T-cell (primary cell): ENCODE measurements around the gene GID8. TPM values are rescaled to one million over a fixed set of nuclear protein-coding genes. Genes with fewer than 3 reads are reported as not detected.
A peak's percentile ranks its signal among the peaks of the same experiment; 100 is the strongest.

Experiments used
- ATAC-seq, 4 experiments: fragments of 200-7000 bp in 3 of 4; fragments of 150-1000 bp in 1 of 4; cut with Tn5 transposase; replicated peaks in 1 of 4; 1 replicate in 3 of 4; 2 replicates in 1 of 4; pipeline ENCODE4 v1.10.0; 2021; ENCODE audit warnings: moderate library complexity in 3 of 4, mild to moderate bottlenecking in 2 of 4, moderate number of reproducible peaks in 1 of 4
- CTCF ChIA-PET, 2 donors: fragments of 300-600 bp; sonication (Branson Sonifier 250); formaldehyde crosslinking; loops; one replicate each; lab custom pipeline; 2022; ENCODE audit warnings: antibody characterized with exemption in 2 of 2; lab: Charles Lee
- POLR2A ChIA-PET, 2 donors: fragments of 300-600 bp; sonication (Branson Sonifier 250); formaldehyde crosslinking; loops; one replicate each; lab custom pipeline; 2022; ENCODE audit warnings: antibody characterized with exemption in 2 of 2; lab: Charles Lee
- DNase-seq, 35 experiments: peaks; one replicate each; pipeline versions ENCODE4 v3.0.0 to v3.0.0-alpha.2; 2013 to 2023
- H3K27ac ChIP-seq: one replicate; pipeline ENCODE4 v1.5.1; 2013; ENCODE audit warnings: low read length
- H3K27me3 ChIP-seq, 2 experiments: replicated peaks in 1 of 2; 1 replicate in 1 of 2; 2 replicates in 1 of 2; pipeline versions ENCODE4 v1.6.1 to v1.7.0; 2013; ENCODE audit warnings: low read length in 1 of 2, mixed read lengths in 1 of 2; ENCODE audit not compliant: control insufficient read depth in 2 of 2, insufficient read depth in 2 of 2; ENCODE audit errors: extremely low read depth in 1 of 2
- H3K36me3 ChIP-seq, 2 donors: 1 replicate in 1 of 2; 2 replicates in 1 of 2; pipeline versions ENCODE4 v1.6.1 to v1.7.0; 2013; ENCODE audit warnings: low read length in 1 of 2; ENCODE audit not compliant: control insufficient read depth in 2 of 2, insufficient read depth in 1 of 2; ENCODE audit errors: extremely low read depth in 1 of 2
- H3K4me1 ChIP-seq, 2 experiments: 1 replicate in 1 of 2; 2 replicates in 1 of 2; pipeline versions ENCODE4 v1.6.1 to v1.7.0; 2013; ENCODE audit warnings: low read length in 2 of 2, mixed read lengths in 1 of 2; ENCODE audit not compliant: insufficient read depth in 2 of 2, control insufficient read depth in 1 of 2; ENCODE audit errors: extremely low read depth in 1 of 2
- H3K4me3 ChIP-seq, 2 donors: 1 replicate in 1 of 2; 2 replicates in 1 of 2; pipeline versions ENCODE4 v1.5.1 to v1.7.0; 2013; ENCODE audit warnings: mild to moderate bottlenecking in 2 of 2, low read length in 1 of 2, moderate library complexity in 1 of 2; ENCODE audit not compliant: control insufficient read depth in 1 of 2; ENCODE audit errors: extremely low read depth in 1 of 2
- H3K9me3 ChIP-seq: 2 replicates; pipeline ENCODE4 v1.7.0; 2013
- H3K27ac Mint-ChIP-seq, 2 donors: one replicate each; pipeline ENCODE4 v1.8.0; 2020 to 2021; ENCODE audit warnings: mild to moderate bottlenecking in 2 of 2, mixed read lengths in 2 of 2
- H3K27me3 Mint-ChIP-seq, 2 donors: one replicate each; pipeline ENCODE4 v1.8.0; 2021 to 2022; ENCODE audit warnings: mixed read lengths in 2 of 2
- H3K36me3 Mint-ChIP-seq: one replicate; pipeline ENCODE4 v1.8.0; 2021; ENCODE audit warnings: mixed read lengths
- H3K4me1 Mint-ChIP-seq, 3 donors: one replicate each; pipeline ENCODE4 v1.8.0; 2020 to 2022; ENCODE audit warnings: mixed read lengths in 3 of 3, mild to moderate bottlenecking in 1 of 3
- H3K4me3 Mint-ChIP-seq, 3 donors: one replicate each; pipeline ENCODE4 v1.8.0; 2020 to 2022; ENCODE audit warnings: mild to moderate bottlenecking in 3 of 3, mixed read lengths in 3 of 3, moderate library complexity in 3 of 3
- H3K9me3 Mint-ChIP-seq, 3 donors: one replicate each; pipeline ENCODE4 v1.8.0; 2020 to 2022; ENCODE audit warnings: mixed read lengths in 3 of 3
- WGBS: methylation state at CpG from one replicate; pipeline ENCODE4 v1.1.5; 2013; ENCODE audit warnings: missing lambda C conversion rate; ENCODE audit not compliant: insufficient coverage; 5-methylcytosine and 5-hydroxymethylcytosine counted together
- total RNA-seq, 35 experiments: library from RNA in 6 of 35; stranded (reverse) in 6 of 35; fragments of 120-200 nt in 1 of 35; gene quantifications; one replicate each; pipeline versions ENCODE4 v1.2.1 to v1.2.4 and lab custom pipeline; 2013 to 2026

GID8 gene
- 10 to 100 TPM; 33.1 to 43.4 (median 41.2) TPM for total RNA-seq
- total RNA-seq (2013): 29.5 TPM
- total RNA-seq (lab: John Stamatoyannopoulos, UW): 56.2 to 118 (median 81.2) reads per million in 29 experiments

DNA sequence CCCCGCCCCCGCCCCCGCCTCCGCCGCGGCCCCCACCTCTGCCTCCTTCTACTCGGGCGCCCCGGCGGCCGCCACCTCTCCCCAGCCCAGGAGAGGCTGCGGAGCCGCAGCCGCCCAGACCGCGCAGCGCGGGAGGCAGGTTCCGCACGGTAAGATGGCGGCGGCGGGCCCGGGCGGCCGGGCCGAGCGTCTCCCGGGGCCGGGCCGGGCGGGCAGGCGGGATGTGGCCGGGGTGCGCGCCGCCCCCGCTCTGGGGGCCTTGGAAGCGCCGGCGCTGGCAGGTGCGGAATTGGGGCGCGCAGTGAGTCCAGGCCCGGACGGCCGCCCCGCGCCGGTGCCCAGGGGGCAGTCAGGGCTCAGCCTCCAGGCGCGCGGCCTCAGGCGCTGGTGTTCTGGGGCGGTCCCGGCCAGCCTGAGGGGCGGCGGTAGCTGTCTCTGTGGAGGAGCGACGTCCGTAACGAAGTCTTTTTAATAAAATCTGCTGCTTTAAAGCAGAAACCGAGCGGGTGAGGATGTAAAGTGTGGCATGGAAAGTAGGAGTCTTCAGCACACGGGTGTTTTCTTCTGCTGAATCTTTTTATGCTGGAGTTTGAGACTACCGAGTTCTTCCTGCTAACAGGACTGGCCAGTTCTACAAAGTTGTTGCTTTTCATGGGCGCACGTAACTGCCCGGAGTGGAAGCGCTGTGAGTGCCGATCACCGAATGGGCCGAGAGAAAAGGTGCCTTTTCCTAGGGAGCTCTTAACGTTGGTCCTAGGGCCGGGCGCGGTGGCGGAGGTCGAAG is at the start of gene GID8:
TSS of gene GID8 (plus strand) at position 43 of the 784 bp plus-strand sequence. CDS start 3,356 bp downstream, outside the sequence.
- Histone ChIP-seq H3K9me3 (no peaks in the 10 kb centered on the region), H3K36me3 (peaks cover 0 to 38% of the 10 kb centered on the region in 2 donors), H3K4me1 (peaks cover 7 to 50% of the 10 kb centered on the region in 2 experiments), H3K27ac (peak within 1 kb of the TSS; percentile 83), H3K27me3 (no peaks in the 10 kb centered on the region), H3K4me3 (peak within 1 kb of the TSS; percentile 86 to 97)
- ATAC-seq: peak; percentile 52 to 65 (median 60)
- H3K36me3 Mint-ChIP-seq: peaks cover 20% of the 10 kb centered on the region
- no peaks in the 10 kb centered on the region for H3K9me3 Mint-ChIP-seq
- H3K4me3 Mint-ChIP-seq: peak within 1 kb of the TSS in 2 of 3 donors; percentile 95 to 96
- H3K27me3 Mint-ChIP-seq: no peaks in the 10 kb centered on the region
- ChIA-PET POLR2A (interaction anchor here in 1 of 2 donors (0.8 kb wide), 1 partner anchor 16 kb away, joined by 5 read pairs; no protein-coding TSS in a partner anchor), CTCF (interaction anchor here in 1 of 2 donors (1.0 to 1.5 kb wide), 3 partner anchors 14 to 40 kb away, joined by 3 to 5 read pairs (median 5); no protein-coding TSS in a partner anchor)
- peak within 1 kb of the TSS; percentile 91 to 93 for H3K27ac Mint-ChIP-seq
- under 1% methylated on average over 73 of the region's 79 CpGs for WGBS
- DNase-seq: peak in 16 of 35 experiments; percentile 24 to 65 (median 44)
- peaks cover 35 to 42% (median 41%) of the 10 kb centered on the region in 3 donors for H3K4me1 Mint-ChIP-seq

DNA sequence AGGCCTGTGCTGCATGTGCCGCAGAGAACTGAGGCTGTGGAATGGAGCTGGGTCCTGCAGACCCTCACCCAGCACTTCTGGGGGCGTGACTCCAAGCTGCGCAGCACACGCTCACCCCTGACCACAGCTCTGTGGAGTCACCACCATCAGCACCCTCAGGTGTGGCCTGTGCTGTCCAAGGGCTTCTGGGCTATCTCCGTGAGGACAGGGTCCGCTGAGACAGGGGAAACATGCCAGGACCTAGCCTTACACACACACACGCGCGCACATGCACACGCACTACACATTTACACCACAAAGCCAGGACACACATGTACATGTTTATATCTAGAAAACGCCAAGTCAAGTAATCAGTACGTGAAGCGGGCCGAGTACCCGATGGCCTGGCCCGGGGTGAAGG is 49.5 kb upstream of the GID8 start:
- Histone ChIP-seq H3K9me3 (no peaks in the 10 kb centered on the region), H3K4me1 (peaks cover 18 to 31% of the 10 kb centered on the region in 2 experiments), H3K27me3 (no peaks in the 10 kb centered on the region), H3K36me3 (peaks cover 38 to 74% of the 10 kb centered on the region in 2 donors), H3K4me3 (no peak overlapping the region), H3K27ac (no peak overlapping the region)
- ChIA-PET POLR2A (no interaction called here), CTCF (no interaction called here)
- H3K9me3 Mint-ChIP-seq: no peaks in the 10 kb centered on the region
- ATAC-seq: no peak
- peaks cover 7 to 49% (median 27%) of the 10 kb centered on the region in 3 donors for H3K4me1 Mint-ChIP-seq
- H3K27ac Mint-ChIP-seq: no peak overlapping the region
- 96% methylated on average over 11 of the region's 16 CpGs for WGBS
- no peaks in the 10 kb centered on the region for H3K27me3 Mint-ChIP-seq
- peaks cover 50% of the 10 kb centered on the region for H3K36me3 Mint-ChIP-seq
- no peak for DNase-seq
- H3K4me3 Mint-ChIP-seq: no peak overlapping the region

DNA sequence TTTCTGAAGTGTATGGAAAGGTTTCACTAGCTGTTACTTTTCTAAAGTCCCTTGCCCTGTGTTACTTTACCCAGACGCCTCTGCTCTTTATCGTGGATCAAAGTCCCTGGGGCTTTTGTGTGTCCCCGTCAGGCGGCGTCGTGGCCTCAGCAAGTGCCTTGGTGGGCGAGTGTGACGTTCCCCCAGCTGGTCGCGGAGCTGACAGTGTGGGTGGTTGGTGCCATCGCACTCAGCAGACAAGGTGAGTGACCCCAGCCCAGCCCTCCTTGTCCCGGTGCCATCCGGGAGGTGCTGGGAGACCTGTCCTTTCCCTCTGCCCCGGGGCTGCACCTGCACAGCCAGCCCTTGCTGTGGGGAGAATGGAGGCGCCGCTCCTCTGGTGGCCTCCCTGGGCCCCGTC is 49.0 kb upstream of the GID8 start:
- Histone ChIP-seq H3K36me3 (peaks cover 41 to 79% of the 10 kb centered on the region in 2 donors), H3K9me3 (no peaks in the 10 kb centered on the region), H3K4me3 (no peak overlapping the region), H3K4me1 (peaks cover 18 to 35% of the 10 kb centered on the region in 2 experiments), H3K27me3 (no peaks in the 10 kb centered on the region), H3K27ac (no peak overlapping the region)
- Mint-ChIP-seq H3K27me3 (no peaks in the 10 kb centered on the region), H3K9me3 (no peaks in the 10 kb centered on the region), H3K4me3 (no peak overlapping the region), H3K27ac (no peak overlapping the region), H3K36me3 (peaks cover 54% of the 10 kb centered on the region), H3K4me1 (peaks cover 7 to 51% (median 27%) of the 10 kb centered on the region in 3 donors)
- ChIA-PET CTCF (no interaction called here), POLR2A (no interaction called here)
- no peak for ATAC-seq
- no peak for DNase-seq
- 93% methylated on average over 17 of the region's 17 CpGs for WGBS

DNA sequence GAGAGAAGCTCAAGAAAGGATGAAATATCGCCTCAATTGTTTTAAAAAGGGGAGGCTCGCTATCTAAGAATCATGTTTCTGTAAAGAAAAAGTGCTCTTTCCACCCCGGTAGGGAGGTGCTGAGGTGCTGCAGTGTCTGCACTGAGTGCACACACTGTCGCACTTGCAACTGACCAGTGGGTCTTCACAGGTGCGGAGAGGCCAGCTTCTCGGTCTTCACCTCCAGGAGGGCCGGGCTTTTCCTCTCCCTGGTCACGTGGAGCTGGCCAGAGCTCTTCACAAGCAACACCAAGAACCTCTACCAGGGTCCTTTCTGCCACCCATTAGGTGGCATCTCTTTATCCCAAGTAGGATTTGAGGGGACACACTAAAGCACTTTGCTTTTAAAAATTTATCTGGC is 48.5 kb upstream of the GID8 start:
- ATAC-seq (no peak), DNase-seq (no peak)
- Mint-ChIP-seq H3K9me3 (no peaks in the 10 kb centered on the region), H3K36me3 (peaks cover 58% of the 10 kb centered on the region), H3K4me1 (peaks cover 7 to 51% (median 27%) of the 10 kb centered on the region in 3 donors), H3K27ac (no peak overlapping the region), H3K4me3 (no peak overlapping the region), H3K27me3 (no peaks in the 10 kb centered on the region)
- peaks cover 18 to 35% of the 10 kb centered on the region in 2 experiments for H3K4me1 ChIP-seq
- ChIA-PET CTCF (no interaction called here), POLR2A (interaction anchor here in 1 of 2 donors (1.0 kb wide), 1 partner anchor 12 kb away, joined by 3 read pairs; no protein-coding TSS in a partner anchor)
- 97% methylated on average over 8 of the region's 8 CpGs for WGBS
- no peaks in the 10 kb centered on the region for H3K9me3 ChIP-seq
- no peak overlapping the region for H3K27ac ChIP-seq
- H3K4me3 ChIP-seq: no peak overlapping the region
- H3K36me3 ChIP-seq: peaks cover 41 to 84% of the 10 kb centered on the region in 2 donors
- no peaks in the 10 kb centered on the region for H3K27me3 ChIP-seq

DNA sequence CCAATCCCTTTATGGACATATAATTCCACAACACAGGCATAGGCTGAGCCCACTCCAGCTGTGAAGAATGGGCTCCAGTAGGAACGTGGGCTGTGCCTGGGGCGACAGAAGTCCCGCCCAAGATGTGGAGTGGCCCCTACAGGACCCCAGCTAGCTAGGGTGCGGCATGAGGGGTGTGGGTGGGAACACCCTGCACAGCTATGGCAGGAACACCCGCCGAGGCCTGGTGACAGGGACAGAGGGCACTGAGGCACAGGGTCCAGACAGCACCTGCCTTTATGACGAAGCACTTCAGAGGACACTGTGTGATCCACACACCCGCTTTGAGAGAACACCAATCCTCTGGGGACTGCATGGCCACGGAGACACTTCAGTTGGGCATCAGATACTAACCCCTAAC is 48.1 kb upstream of the GID8 start:
- Histone ChIP-seq H3K36me3 (peaks cover 41 to 88% of the 10 kb centered on the region in 2 donors), H3K9me3 (no peaks in the 10 kb centered on the region), H3K4me3 (no peak overlapping the region), H3K4me1 (peaks cover 18 to 35% of the 10 kb centered on the region in 2 experiments), H3K27me3 (no peaks in the 10 kb centered on the region), H3K27ac (peak overlapping the region; percentile 53)
- Mint-ChIP-seq H3K27ac (peak overlapping the region in 1 of 2 donors; percentile 87), H3K4me3 (no peak overlapping the region), H3K27me3 (no peaks in the 10 kb centered on the region), H3K9me3 (no peaks in the 10 kb centered on the region), H3K36me3 (peaks cover 60% of the 10 kb centered on the region), H3K4me1 (peaks cover 7 to 51% (median 27%) of the 10 kb centered on the region in 3 donors)
- CTCF ChIA-PET: interaction anchor here in 1 of 2 donors (0.6 kb wide), 1 partner anchor 11 kb away, joined by 3 read pairs; no protein-coding TSS in a partner anchor
- DNase-seq (no peak), ATAC-seq (no peak)
- WGBS: 99% methylated on average over 8 of the region's 9 CpGs
- POLR2A ChIA-PET: interaction anchor here (1.0 to 1.2 kb wide), 2 partner anchors 12 to 13 kb away, joined by 3 read pairs; no protein-coding TSS in a partner anchor

DNA sequence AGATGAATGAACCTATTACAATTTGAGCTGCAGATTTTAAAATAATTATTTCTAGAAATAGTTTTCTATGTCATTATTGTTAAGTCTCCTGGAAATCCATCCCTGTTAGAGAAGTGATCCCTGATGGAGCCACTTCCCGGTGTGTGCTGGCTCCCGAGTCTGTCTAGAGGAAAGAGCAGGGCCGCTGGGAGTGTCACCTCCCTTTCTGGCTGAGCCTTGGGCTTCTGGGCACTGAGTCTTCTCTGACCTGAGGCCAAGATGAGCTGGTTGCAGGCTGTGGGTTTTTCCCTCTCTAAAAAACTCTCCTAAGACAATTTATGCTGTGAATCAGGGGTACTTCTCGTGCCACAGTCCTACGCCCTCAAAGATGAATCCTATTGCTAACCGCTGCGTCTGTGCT is 47.5 kb upstream of the GID8 start:
- Histone ChIP-seq H3K36me3 (peaks cover 38 to 92% of the 10 kb centered on the region in 2 donors), H3K27ac (peak overlapping the region; percentile 53), H3K9me3 (no peaks in the 10 kb centered on the region), H3K4me3 (no peak overlapping the region), H3K27me3 (no peaks in the 10 kb centered on the region), H3K4me1 (peaks cover 18 to 35% of the 10 kb centered on the region in 2 experiments)
- Mint-ChIP-seq H3K9me3 (no peaks in the 10 kb centered on the region), H3K4me1 (peaks cover 7 to 51% (median 27%) of the 10 kb centered on the region in 3 donors), H3K27me3 (no peaks in the 10 kb centered on the region), H3K36me3 (peaks cover 65% of the 10 kb centered on the region), H3K4me3 (peak overlapping the region in 1 of 3 donors; percentile 72), H3K27ac (peak overlapping the region in 1 of 2 donors; percentile 87)
- CTCF ChIA-PET: interaction anchor here (0.6 to 1.9 kb wide), 4 partner anchors 9 to 28 kb away, joined by 3 to 6 read pairs (median 4); no protein-coding TSS in a partner anchor
- ATAC-seq (no peak), DNase-seq (no peak)
- 83% methylated on average over 4 of the region's 7 CpGs for WGBS
- POLR2A ChIA-PET: interaction anchor here (1.0 to 1.2 kb wide), 2 partner anchors 11 to 12 kb away, joined by 3 read pairs; no protein-coding TSS in a partner anchor
